NB4 (cell line): ENCODE measurements around the gene PRSS2.

Experiments
- MYC ChIP-seq: IDR thresholded peaks from 2 replicates; pipeline ENCODE4 v1.6.1; 2011; ENCODE audit warnings: low read depth, low read length
- POLR2A ChIP-seq: IDR thresholded peaks from 2 replicates; pipeline ENCODE4 v1.6.1; 2011; ENCODE audit warnings: mild to moderate bottlenecking; ENCODE audit not compliant: insufficient read length; ENCODE audit errors: extremely low read depth
- TF ChIP-seq, protein P1 (sequence below): IDR thresholded peaks from one replicate; pipeline ENCODE4 v1.5.1; 2012; ENCODE audit warnings: low read depth, low read length
- TF ChIP-seq, protein P2 (sequence below): IDR thresholded peaks from 2 replicates; pipeline ENCODE4 v1.6.1; 2011; ENCODE audit warnings: low read depth, low read length

DNA sequence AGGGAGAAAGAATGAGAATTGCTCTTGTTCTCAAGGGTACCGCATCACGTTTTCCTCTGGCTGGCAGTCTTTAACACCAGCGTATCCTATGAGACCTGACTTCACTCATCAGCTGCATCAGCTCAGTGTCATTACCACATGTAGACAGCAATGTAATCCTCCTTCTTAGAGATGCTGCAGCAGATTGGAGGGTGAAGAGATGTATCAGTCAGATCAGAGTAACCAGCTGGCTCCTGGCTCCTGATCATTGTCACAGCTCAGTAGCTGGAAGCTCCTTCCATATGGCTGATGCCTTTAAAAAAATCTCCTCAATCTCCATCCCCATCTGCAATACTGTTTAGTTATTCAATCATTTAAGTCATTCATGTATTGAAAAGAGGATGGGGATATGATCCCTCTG, 44.4 kb downstream of the PRSS2 start:
- TF ChIP-seq POLR2A (no peak), MYC (no peak)
- TF ChIP-seq, protein P1, sequence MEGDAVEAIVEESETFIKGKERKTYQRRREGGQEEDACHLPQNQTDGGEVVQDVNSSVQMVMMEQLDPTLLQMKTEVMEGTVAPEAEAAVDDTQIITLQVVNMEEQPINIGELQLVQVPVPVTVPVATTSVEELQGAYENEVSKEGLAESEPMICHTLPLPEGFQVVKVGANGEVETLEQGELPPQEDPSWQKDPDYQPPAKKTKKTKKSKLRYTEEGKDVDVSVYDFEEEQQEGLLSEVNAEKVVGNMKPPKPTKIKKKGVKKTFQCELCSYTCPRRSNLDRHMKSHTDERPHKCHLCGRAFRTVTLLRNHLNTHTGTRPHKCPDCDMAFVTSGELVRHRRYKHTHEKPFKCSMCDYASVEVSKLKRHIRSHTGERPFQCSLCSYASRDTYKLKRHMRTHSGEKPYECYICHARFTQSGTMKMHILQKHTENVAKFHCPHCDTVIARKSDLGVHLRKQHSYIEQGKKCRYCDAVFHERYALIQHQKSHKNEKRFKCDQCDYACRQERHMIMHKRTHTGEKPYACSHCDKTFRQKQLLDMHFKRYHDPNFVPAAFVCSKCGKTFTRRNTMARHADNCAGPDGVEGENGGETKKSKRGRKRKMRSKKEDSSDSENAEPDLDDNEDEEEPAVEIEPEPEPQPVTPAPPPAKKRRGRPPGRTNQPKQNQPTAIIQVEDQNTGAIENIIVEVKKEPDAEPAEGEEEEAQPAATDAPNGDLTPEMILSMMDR, result no peak
- TF ChIP-seq, protein P2, sequence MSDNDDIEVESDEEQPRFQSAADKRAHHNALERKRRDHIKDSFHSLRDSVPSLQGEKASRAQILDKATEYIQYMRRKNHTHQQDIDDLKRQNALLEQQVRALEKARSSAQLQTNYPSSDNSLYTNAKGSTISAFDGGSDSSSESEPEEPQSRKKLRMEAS, result no peak
